ENCODE results near the gene C19orf73.

C19orf73 gene

GRCh38 chr19:49145573-49146407 lies 26.8 kb upstream of the C19orf73 start:
- peak; percentile 88 for TF ChIP-seq CTCF (IDR thresholded peaks at IDR 0.05)

- no peak for TF ChIP-seq CTCF (IDR thresholded peaks at IDR 0.05)
These were observed 24.0 kb upstream of the C19orf73 start for GRCh38 chr19:49142866-49143335.

GRCh38 chr19:49141352-49141751 lies 22.4 kb upstream of the C19orf73 start:
- TF ChIP-seq CTCF (IDR thresholded peaks at IDR 0.05) = no peak

DNA sequence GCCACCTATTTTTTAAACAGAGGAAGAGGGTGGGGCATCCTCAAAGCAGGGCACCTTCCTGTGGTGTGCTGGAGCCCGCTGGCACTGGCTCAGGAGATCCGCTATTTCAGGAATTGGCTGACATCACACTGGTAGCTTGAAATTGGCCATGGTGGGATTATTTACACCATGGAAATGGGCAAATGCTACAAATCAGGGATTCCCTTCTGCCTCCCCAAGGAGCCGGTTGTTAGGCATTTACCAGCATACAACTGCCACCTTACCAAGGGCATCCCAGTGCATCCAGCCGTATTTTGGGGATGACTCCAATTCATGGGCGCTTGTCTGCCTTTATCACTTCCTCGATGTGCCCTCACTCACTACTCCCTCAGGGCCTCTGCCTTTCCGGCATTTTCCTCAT lies 22.0 kb upstream of the C19orf73 start:
- TF ChIP-seq CTCF (IDR thresholded peaks at IDR 0.05) = no peak

GRCh38 chr19:49136771-49137171 lies 17.8 kb upstream of the C19orf73 start:
- TF ChIP-seq CTCF (IDR thresholded peaks at IDR 0.05) = no peak

GRCh38 chr19:49135686-49136085 lies 16.7 kb upstream of the C19orf73 start:
- TF ChIP-seq CTCF (IDR thresholded peaks at IDR 0.05) = no peak

DNA sequence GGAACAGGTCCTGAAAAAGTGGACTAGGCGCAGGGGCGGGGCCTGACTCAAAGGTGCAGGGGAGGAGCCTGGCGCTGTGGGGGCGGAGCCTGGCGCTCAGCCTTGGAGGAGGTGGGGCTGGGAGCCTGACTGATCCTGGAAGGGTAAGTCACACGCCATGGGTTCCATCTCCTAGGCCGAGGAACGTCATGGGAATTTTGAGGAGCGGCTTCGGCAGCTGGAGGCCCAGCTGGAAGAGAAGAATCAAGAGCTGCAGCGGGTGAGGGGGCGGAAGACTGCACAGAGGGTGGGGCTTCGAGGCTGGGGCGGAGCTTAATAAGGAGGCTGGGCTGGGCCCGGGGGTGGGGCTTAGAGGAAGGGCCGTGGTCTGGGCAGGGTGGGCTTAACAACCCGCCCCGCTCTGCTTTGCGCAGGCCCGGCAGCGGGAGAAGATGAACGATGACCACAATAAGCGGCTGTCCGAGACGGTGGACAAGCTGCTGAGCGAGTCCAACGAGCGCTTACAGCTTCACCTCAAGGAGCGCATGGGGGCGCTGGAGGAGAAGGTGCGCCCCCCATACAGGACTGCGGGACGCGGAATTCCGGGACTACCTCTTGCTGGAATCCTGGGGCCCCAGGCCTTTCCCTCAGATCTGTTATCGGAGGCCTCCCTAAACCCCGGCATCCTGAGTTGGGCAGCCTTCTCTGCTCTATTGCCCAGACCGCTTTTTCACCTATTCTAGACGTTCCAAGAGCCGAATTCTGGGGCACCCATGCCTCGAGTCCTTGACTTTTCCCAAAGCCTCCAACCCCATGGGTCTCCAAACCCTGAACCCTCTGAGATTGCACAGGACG lies 14.9 kb upstream of the C19orf73 start:
- TF ChIP-seq CTCF (IDR thresholded peaks at IDR 0.05) = no peak

Data from LNCAP (cell line).